ENCODE data around the gene GATAD2A. TPM values are rescaled to one million over a fixed set of nuclear protein-coding genes. Genes with fewer than 3 reads are reported as not detected.

Gene GATAD2A
- total RNA-seq, 1 experiment from 2014 or later, result 189 TPM

GRCh38 chr19:19552798-19553197 is 147.3 kb downstream of the GATAD2A start:
- no peak overlapping the region for H3K9ac ChIP-seq (ENCODE audit: extremely low read depth, insufficient read length, low read length)
- H3K9me3 ChIP-seq (ENCODE audit: control insufficient read depth, low read depth, low read length), result no peaks in the 10 kb centered on the region
- no peaks in the 10 kb centered on the region for H3K4me1 ChIP-seq (ENCODE audit: insufficient read depth, low read length)
- no peak overlapping the region for H3K4ac ChIP-seq (ENCODE audit: low read depth, low read length)
- no peaks in the 10 kb centered on the region for H3K79me1 ChIP-seq (ENCODE audit: insufficient read depth, low read depth, low read length, poor library complexity, severe bottlenecking)
- WGBS (ENCODE audit: extremely low coverage, insufficient read length, low lambda C conversion rate), result no CpG with 5 or more reads among the region's 6 CpGs
- no peak overlapping the region for H3K14ac ChIP-seq (ENCODE audit: insufficient read depth, low read length)
- H2AK5ac ChIP-seq (ENCODE audit: insufficient read length, low read length), result no peak overlapping the region
- H3K4me2 ChIP-seq (ENCODE audit: insufficient read depth, insufficient read length, low read length), result no peak overlapping the region
- TF ChIP-seq, protein P1, sequence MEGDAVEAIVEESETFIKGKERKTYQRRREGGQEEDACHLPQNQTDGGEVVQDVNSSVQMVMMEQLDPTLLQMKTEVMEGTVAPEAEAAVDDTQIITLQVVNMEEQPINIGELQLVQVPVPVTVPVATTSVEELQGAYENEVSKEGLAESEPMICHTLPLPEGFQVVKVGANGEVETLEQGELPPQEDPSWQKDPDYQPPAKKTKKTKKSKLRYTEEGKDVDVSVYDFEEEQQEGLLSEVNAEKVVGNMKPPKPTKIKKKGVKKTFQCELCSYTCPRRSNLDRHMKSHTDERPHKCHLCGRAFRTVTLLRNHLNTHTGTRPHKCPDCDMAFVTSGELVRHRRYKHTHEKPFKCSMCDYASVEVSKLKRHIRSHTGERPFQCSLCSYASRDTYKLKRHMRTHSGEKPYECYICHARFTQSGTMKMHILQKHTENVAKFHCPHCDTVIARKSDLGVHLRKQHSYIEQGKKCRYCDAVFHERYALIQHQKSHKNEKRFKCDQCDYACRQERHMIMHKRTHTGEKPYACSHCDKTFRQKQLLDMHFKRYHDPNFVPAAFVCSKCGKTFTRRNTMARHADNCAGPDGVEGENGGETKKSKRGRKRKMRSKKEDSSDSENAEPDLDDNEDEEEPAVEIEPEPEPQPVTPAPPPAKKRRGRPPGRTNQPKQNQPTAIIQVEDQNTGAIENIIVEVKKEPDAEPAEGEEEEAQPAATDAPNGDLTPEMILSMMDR (conservative IDR thresholded peaks at IDR 0.05), result peak; percentile 74
- no peaks in the 10 kb centered on the region for H3K23me2 ChIP-seq (ENCODE audit: insufficient read length, low read depth, low read length, poor library complexity, severe bottlenecking)
- no peak overlapping the region for H2BK120ac ChIP-seq (ENCODE audit: low read depth, low read length, poor library complexity, severe bottlenecking)
- H2BK20ac ChIP-seq (ENCODE audit: low read depth, low read length, poor library complexity, severe bottlenecking), result no peak overlapping the region
- H3K56ac ChIP-seq (ENCODE audit: insufficient read length, low read depth, low read length), result no peak overlapping the region
- no peak overlapping the region for H4K8ac ChIP-seq (replicated peaks; ENCODE audit: insufficient read length, low read depth, low read length)
- no peaks in the 10 kb centered on the region for H3K27me3 ChIP-seq (ENCODE audit: insufficient read depth, low read length)
- no peak overlapping the region for H3T11ph ChIP-seq (ENCODE audit: low read length)
- peaks cover 7% of the 10 kb centered on the region for H3K27me3 Mint-ChIP-seq (ENCODE audit: low read depth)
- H2BK15ac ChIP-seq (ENCODE audit: low read depth, low read length), result no peak overlapping the region
- no peak overlapping the region for H2AFZ ChIP-seq (ENCODE audit: low read length)
- H3K27ac Mint-ChIP-seq, result no peak overlapping the region
- H3K4me3 Mint-ChIP-seq, result no peak overlapping the region
- no peak overlapping the region for H4K5ac ChIP-seq (ENCODE audit: insufficient read length, low read depth, low read length)
- no peak overlapping the region for H2BK5ac ChIP-seq (ENCODE audit: insufficient read length, low read length)
- H3K23ac ChIP-seq (ENCODE audit: insufficient read length, low read depth, low read length), result no peak overlapping the region
- H3K36me3 Mint-ChIP-seq (ENCODE audit: insufficient read depth in 1 of 3, low read depth in 3 of 3), result no peaks in the 10 kb centered on the region; a peak in 1 of 7 replicates
- H3K18ac ChIP-seq (ENCODE audit: insufficient read length, low read depth, low read length), result no peak overlapping the region
- peaks cover 0 to 8% of the 10 kb centered on the region in 2 experiments; a peak in 2 of 4 replicates for H3K4me1 Mint-ChIP-seq
- H3K79me2 ChIP-seq (ENCODE audit: insufficient read depth, low read length), result no peaks in the 10 kb centered on the region
- H3K9me3 Mint-ChIP-seq, result no peaks in the 10 kb centered on the region; a peak in 1 of 5 replicates
- H3K27ac ChIP-seq (ENCODE audit: insufficient read length, low read depth, low read length), result no peak overlapping the region
- no peak overlapping the region for H2BK12ac ChIP-seq (ENCODE audit: insufficient read length, low read depth, low read length)
- DNase-seq, result peak; percentile 84
- H4K20me1 ChIP-seq (ENCODE audit: control insufficient read depth, insufficient read depth, insufficient read length), result no peaks in the 10 kb centered on the region
- H4K91ac ChIP-seq (ENCODE audit: insufficient read length, low read depth, low read length), result no peak overlapping the region
